Measurements from ENCODE around the gene FHL3.

FHL3 gene

GRCh38 chr1:38005195-38006007 is at the start of gene FHL3:
FHL3 (minus strand) TSS chr1:38005514; CDS start chr1:37999412, 6,102 bp downstream.
- no peak for DNase-seq

GRCh38 chr1:38053416-38054091 is 48.2 kb upstream of the FHL3 start:
- no peak for DNase-seq

- DNase-seq: no peak
These were observed 47.6 kb upstream of the FHL3 start for GRCh38 chr1:38052750-38053415.

- DNase-seq: no peak
These were observed 45.8 kb upstream of the FHL3 start for GRCh38 chr1:38051079-38051543.

GRCh38 chr1:38050397-38051078 is 45.2 kb upstream of the FHL3 start:
- DNase-seq: no peak

- DNase-seq: no peak
These were observed 42.4 kb upstream of the FHL3 start for GRCh38 chr1:38047603-38048141.

GRCh38 chr1:38046884-38047602 is 41.7 kb upstream of the FHL3 start:
- no peak for DNase-seq

- no peak for DNase-seq
These were observed 41.1 kb upstream of the FHL3 start, which contains the start of gene POU3F1 for GRCh38 chr1:38046333-38046883. POU3F1 (minus strand) TSS chr1:38046793; CDS start chr1:38046743, 50 bp downstream.

GRCh38 chr1:38045401-38046332 is 40.4 kb upstream of the FHL3 start:
- no peak for DNase-seq

- DNase-seq: no peak
These were observed 39.2 kb upstream of the FHL3 start for GRCh38 chr1:38044221-38045215.

GRCh38 chr1:38043036-38043747 is 37.9 kb upstream of the FHL3 start:
- DNase-seq: no peak

GRCh38 chr1:38041936-38042834 is 36.9 kb upstream of the FHL3 start:
- DNase-seq: no peak

- DNase-seq: no peak
These were observed 34.2 kb upstream of the FHL3 start for GRCh38 chr1:38039331-38040088.

- DNase-seq: no peak
These were observed 33.5 kb upstream of the FHL3 start for GRCh38 chr1:38038861-38039260.

- DNase-seq: no peak
These were observed 32.1 kb upstream of the FHL3 start for GRCh38 chr1:38037221-38037939.

GRCh38 chr1:38034871-38035270 is 29.6 kb upstream of the FHL3 start:
- no peak for DNase-seq
